GM10266 (cell line): ENCODE results near the gene ATN1.
A peak's percentile ranks its signal among the peaks of the same experiment; 100 is the strongest.

ENCODE experiments used
- DNase-seq: peaks from one replicate; pipeline ENCODE4 v3.0.0; 2012; ENCODE audit errors: extremely low spot score
- CTCF ChIP-seq: IDR thresholded peaks from 2 replicates; pipeline ENCODE4 v1.5.1; 2012; ENCODE audit warnings: mild to moderate bottlenecking, low read depth; ENCODE audit not compliant: control insufficient read depth, insufficient read depth; ENCODE audit errors: missing control alignments

The ATN1 gene

DNA sequence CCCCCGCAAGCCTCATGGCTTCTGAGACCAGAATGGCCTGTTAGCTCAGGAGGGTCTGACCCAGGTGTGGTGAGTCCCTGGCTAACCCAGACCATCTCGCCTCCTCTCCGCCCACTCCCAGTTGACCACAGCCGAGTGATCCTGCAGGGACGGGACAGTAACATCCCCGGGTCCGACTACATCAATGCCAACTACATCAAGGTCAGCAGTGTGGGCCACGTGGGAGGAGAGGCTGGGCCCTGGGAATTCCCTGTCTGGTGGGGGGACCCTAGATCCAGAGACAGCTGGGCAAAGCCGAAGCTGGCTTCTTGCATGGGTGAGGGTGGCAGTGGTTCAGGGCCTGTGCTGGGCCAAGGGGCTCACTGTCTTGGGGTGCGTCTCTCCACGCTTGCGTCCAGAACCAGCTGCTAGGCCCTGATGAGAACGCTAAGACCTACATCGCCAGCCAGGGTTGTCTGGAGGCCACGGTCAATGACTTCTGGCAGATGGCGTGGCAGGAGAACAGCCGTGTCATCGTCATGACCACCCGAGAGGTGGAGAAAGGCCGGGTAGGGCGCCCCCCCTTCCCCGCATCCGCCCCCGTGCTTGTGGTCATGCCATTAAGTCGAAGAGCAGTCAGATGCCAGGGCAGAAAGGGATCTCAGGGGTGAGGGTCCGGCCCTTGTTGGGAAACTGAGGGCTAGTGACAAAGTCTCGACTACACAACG lies 28.4 kb downstream of the ATN1 start:
- DNase-seq = no peak
- no peak for TF ChIP-seq CTCF

DNA sequence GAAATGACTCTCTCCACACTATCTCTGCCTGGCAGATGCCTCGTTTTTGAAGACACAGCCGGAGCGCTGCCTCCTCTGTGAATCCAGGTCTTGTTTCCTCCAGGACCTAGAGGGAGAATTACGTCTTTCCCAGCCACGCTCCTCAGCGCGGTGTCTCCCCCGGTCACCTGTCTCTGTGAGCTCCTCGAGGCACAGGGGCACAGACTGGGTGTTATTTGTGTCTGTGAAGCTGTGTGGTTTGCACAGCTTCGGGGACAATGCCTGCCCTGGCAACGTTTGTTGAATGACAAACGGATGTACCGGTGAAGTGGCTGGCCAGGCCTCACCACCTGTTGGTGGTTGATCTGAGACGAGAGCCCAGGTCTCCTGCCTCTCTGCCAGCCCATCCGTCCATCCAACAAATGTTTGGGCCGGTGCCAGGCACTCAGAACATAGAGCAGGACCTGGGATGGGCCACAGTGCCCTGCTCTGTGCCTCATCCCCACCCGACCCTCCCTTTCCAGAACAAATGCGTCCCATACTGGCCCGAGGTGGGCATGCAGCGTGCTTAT lies 29.5 kb downstream of the ATN1 start:
- TF ChIP-seq CTCF = no peak
- DNase-seq = no peak

- DNase-seq = no peak
- TF ChIP-seq CTCF = no peak
Measured at GRCh38 chr12:6957741-6958608, 30.2 kb downstream of the ATN1 start.

GRCh38 chr12:6958609-6959057 lies 30.9 kb downstream of the ATN1 start:
- no peak for TF ChIP-seq CTCF
- DNase-seq = no peak

DNA sequence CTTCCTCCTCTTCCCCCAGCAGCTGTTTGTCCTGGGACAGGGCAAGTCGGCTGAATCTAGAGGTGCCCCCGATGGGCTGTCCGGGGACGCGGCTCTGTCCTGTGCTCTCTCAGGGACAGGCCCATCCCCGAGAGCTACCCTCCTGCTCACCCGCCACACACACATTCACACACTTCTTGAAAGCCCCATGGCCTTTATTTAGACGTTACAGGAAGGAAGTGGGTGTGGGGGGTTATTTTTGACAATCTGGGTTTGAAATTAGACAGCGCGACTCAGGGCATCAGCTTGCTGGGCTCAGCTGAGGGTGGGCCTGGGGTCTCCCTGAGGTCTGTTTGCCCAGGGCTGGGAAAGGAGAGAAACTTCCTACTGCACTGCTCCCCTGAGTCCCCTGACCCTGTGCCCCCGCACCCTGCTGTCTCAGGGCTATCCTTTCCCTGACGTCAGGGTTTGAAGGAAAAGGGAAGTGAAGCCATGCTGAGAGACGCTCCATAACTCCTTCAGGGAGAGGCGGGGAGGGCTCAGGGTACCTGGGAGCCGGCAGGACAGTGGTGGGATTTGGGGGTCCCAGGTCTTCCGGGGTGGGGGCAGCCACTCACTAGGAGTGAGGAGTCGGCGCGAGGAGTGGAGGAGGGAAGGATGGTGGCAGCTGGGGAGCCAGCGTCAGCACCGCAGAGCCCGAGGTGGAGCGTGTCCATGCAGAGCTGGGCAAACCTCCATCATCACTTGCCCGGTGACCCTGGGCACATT lies 31.5 kb downstream of the ATN1 start:
- peak; percentile 77 for DNase-seq

DNA sequence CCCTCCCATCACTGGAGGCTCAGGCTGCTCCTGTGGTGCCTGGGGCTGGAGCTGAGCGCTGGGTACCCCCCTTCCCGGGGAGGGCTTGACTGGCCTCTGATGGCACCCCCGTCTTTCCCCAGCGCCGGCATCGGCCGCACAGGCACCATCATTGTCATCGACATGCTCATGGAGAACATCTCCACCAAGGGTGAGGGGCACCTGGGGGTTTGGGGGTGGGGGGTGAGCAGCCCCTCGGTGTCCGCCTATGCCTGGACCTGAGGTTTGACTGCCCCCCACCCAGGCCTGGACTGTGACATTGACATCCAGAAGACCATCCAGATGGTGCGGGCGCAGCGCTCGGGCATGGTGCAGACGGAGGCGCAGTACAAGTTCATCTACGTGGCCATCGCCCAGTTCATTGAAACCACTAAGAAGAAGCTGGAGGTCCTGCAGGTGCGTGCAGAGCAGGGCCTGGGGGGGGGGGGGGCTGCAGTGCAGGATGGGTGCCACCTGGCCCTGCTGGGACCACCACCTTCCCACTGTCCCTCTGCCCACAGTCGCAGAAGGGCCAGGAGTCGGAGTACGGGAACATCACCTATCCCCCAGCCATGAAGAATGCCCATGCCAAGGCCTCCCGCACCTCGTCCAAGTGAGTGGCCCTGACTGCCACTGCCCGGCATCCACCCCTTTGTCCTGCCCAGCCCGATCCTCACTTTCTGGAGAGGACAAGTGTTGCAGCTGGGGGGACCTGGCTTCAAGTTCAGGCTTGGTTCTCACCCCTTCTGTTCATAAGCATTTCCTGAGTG lies 32.2 kb downstream of the ATN1 start:
- no peak for TF ChIP-seq CTCF
- no peak for DNase-seq

More for the DNA sequence above, 31.5 kb downstream of the ATN1 start:
- no peak for TF ChIP-seq CTCF
